GM13976 (cell line): Measurements from ENCODE around the gene HGF.

Experiments
- DNase-seq: peaks from one replicate; pipeline ENCODE4 v3.0.0; 2012; ENCODE audit warnings: low spot score
- in situ Hi-C: fragments of 300-500 bp; cut with MboI; formaldehyde crosslinking; loops from one replicate; pipeline ENCODE4 v1.12.0; 2022; ENCODE audit warnings: low sequenced_read_pairs, mixed read lengths, inconsistent platforms; ENCODE audit not compliant: unreplicated experiment
- TF ChIP-seq, protein P1 (sequence below): IDR thresholded peaks from 2 replicates; pipeline ENCODE4 v1.5.1; 2012; ENCODE audit warnings: borderline replicate concordance, mild to moderate bottlenecking; ENCODE audit not compliant: insufficient read depth; ENCODE audit errors: extremely low read depth, missing control alignments, control extremely low read depth

The HGF gene

GRCh38 chr7:81693894-81694293 lies 76.0 kb downstream of the HGF start:
- DNase-seq = no peak
- TF ChIP-seq, protein P1, sequence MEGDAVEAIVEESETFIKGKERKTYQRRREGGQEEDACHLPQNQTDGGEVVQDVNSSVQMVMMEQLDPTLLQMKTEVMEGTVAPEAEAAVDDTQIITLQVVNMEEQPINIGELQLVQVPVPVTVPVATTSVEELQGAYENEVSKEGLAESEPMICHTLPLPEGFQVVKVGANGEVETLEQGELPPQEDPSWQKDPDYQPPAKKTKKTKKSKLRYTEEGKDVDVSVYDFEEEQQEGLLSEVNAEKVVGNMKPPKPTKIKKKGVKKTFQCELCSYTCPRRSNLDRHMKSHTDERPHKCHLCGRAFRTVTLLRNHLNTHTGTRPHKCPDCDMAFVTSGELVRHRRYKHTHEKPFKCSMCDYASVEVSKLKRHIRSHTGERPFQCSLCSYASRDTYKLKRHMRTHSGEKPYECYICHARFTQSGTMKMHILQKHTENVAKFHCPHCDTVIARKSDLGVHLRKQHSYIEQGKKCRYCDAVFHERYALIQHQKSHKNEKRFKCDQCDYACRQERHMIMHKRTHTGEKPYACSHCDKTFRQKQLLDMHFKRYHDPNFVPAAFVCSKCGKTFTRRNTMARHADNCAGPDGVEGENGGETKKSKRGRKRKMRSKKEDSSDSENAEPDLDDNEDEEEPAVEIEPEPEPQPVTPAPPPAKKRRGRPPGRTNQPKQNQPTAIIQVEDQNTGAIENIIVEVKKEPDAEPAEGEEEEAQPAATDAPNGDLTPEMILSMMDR = no peak
- in situ Hi-C loops = no loop called here

DNA sequence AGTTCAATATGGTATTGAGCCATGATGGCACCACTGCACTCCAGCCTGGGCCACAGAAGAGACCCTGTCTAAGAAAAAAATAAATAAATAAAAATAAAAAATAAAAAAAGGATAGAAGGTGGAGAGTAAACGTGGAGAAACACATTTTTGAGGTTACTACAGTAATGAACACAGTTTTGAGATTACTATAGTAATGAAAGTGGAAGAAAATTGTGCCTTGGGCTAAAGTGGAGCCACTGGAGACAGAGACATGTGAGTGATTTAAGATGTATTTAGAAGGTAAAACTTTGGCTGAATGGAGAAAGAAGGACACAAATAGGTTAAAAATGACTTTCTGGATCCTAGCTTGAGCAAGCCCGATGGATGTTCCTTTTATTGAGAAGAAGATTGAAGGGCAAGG lies 76.8 kb downstream of the HGF start:
- TF ChIP-seq, protein P1 = no peak
- in situ Hi-C loops = no loop called here
- DNase-seq = no peak

DNA sequence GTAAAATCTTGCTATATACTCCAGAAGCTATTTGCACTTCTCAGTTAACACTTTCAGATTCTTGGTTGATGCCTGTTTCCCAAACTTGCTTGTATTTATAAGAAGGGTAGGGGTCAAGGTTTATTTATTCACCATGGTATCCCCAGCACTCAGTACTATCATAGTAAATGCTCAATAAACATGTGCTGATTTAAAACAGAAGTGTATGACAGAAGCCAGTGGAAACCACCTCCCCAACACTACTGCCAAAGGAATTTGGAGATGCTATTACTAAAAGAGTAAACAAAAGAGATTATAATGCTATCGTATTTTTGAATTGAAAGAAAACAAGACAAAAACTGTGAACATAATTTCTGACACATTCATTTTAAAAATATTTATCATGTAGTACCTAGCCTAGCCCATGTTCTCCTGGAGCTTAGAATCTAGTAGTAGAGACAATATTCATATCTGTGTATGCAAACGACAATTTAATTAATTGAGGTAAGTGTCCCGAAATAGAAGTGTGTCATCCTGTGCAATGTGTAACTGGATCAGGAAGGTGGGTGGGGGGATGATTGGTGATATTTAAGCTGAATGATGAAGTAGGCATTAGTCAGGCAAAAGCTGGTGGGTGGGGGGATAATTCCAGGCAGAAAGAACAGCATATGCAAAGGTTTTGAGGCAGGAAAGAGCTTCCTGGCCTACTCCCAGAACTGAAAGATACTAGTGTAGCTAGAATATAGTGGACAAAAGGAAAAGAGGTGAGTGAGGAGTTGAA lies 77.5 kb downstream of the HGF start:
- no peak for DNase-seq
- in situ Hi-C loops = no loop called here
- TF ChIP-seq, protein P1 = no peak

DNA sequence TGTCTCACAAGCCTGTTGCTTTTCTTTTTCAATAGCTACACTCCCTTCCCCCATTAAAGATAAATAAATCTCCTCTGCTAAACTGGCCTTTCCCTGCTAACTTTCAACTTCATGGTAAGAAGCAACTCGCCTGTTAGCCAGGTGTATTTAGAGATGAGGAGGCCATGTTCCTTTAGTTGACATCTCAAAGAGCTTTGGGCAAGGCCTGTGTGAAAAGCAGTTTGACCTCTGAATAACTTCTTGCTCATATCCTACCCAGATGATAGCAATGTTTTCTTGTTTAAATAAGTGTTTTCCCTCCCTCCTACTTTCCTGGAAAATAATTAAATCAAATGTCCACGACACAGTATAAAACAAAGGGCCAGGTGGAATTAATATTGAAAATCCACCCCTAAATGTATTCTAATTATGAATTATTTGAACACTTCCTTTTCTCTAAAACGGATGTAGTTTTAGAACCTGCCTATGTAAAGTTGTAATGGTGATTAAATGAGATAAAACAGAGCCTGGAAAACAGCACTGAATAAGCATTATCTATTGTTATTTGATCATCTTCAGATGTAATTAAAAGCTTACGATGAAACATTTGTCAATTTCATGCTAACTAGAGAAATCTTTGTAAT lies 78.5 kb downstream of the HGF start:
- in situ Hi-C loops = no loop called here
- TF ChIP-seq, protein P1 = no peak
- no peak for DNase-seq

DNA sequence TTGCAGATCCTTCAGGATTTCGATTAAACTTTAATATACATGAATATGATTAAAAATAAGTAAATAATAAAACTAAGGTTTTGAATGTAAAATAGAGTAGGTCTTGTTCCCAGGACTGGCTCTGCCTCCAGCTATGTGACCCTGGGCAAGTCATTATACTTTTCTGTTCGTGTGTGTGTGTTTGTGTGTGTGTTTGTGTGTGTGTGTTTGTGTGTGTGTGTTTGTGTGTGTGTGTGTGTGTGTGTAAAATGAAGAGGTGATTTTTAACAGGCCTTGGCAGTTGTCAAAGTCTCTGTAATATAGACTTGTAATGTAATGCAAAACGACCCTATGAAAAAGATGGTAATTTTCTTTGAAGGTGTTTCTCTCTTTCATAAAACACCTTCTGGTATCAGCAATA lies 79.2 kb downstream of the HGF start:
- TF ChIP-seq, protein P1 = no peak
- DNase-seq = no peak

GRCh38 chr7:81690251-81690650 lies 79.6 kb downstream of the HGF start:
- DNase-seq = no peak
- TF ChIP-seq, protein P1 = no peak
- in situ Hi-C loops = no loop called here

More for the DNA sequence above, 79.2 kb downstream of the HGF start:
- in situ Hi-C loops = no loop called here
